Activated CD8-positive, alpha-beta T cell treated with anti-CD3 and anti-CD28 coated beads for 36 hours (primary cell): Measurements from ENCODE around the gene KRT79. TPM values are rescaled to one million over a fixed set of nuclear protein-coding genes. Genes with fewer than 3 reads are reported as not detected.
"Not testable (repeated sequence)": the region's sequence is repeated elsewhere in the genome, so short reads cannot be mapped to it uniquely, and the experiment has no call there.

Source experiments
- ATAC-seq: fragments of 200-7000 bp; cut with Tn5 transposase; one replicate; pipeline ENCODE4 v1.10.0; 2021; ENCODE audit warnings: mild to moderate bottlenecking, moderate library complexity
- CTCF ChIA-PET: fragments of 350-600 bp; sonication (Branson Sonifier 250); formaldehyde crosslinking; loops from one replicate; lab custom pipeline; 2021; ENCODE audit warnings: antibody characterized with exemption; lab: Charles Lee
- POLR2A ChIA-PET: fragments of 350-600 bp; sonication (Branson Sonifier 250); formaldehyde crosslinking; loops from one replicate; lab custom pipeline; 2021; ENCODE audit warnings: antibody characterized with exemption; lab: Charles Lee
- DNase-seq: peaks from one replicate; pipeline ENCODE4 v3.0.0-alpha.2; 2020
- H3K27ac Mint-ChIP-seq: one replicate; pipeline ENCODE4 v1.8.0; 2021; ENCODE audit warnings: mild to moderate bottlenecking, mixed read lengths
- H3K27me3 Mint-ChIP-seq: one replicate; pipeline ENCODE4 v1.8.0; 2021; ENCODE audit warnings: mixed read lengths
- H3K36me3 Mint-ChIP-seq: one replicate; pipeline ENCODE4 v1.8.0; 2021; ENCODE audit warnings: low read depth, mixed read lengths
- H3K4me1 Mint-ChIP-seq: one replicate; pipeline ENCODE4 v1.8.0; 2021; ENCODE audit warnings: low read depth, mixed read lengths
- H3K4me3 Mint-ChIP-seq: one replicate; pipeline ENCODE4 v1.8.0; 2021; ENCODE audit warnings: mild to moderate bottlenecking, moderate library complexity, mixed read lengths
- H3K9me3 Mint-ChIP-seq: one replicate; pipeline ENCODE4 v1.8.0; 2021; ENCODE audit warnings: mixed read lengths
- intact Hi-C: fragments of 100-400 bp; cut with micrococcal nuclease; formaldehyde crosslinking; loops from one replicate; pipeline ENCODE4 v1.10.0; 2022
- total RNA-seq, 2 experiments: library from RNA; stranded (reverse); gene quantifications; one replicate each; pipeline ENCODE4 v1.2.3, GENCODE V29; 2021
- TF ChIP-seq, protein P1 (sequence below): fragments of 200-600 bp; IDR thresholded peaks from one replicate; pipeline ENCODE4 v1.8.0; 2022; ENCODE audit warnings: antibody characterized with exemption, mild to moderate bottlenecking

KRT79 gene
- total RNA-seq, 2 experiments from 2014 or later = 0.87 to 1.6 TPM

DNA sequence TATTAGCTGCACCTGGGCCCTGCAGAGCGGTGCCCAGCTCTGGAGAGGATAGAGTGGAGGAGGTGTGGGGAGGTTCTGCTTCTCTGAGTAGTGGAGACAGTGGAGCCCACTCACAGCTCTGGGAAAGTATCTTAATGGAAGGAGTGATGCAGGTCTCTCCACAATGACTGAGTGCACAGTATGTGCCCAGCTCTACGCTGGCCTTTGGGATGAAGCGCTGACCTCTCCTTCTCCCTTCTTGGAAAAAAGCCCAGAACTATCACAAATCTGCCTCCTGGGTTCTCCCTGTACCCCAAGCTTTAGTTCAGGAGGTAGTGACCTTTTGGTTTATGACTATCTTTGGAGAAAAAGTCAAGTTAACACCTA lies 37.7 kb downstream of the KRT79 start:
- Mint-ChIP-seq H3K9me3 (no peaks in the 10 kb centered on the region), H3K4me1 (peaks cover 11% of the 10 kb centered on the region), H3K4me3 (no peak overlapping the region), H3K27me3 (peaks cover 4% of the 10 kb centered on the region), H3K27ac (no peak overlapping the region), H3K36me3 (no peaks in the 10 kb centered on the region)
- ChIA-PET POLR2A (no interaction called here), CTCF (interaction anchor here (0.5 to 1.4 kb wide), 3 partner anchors 58 to 83 kb away, joined by 3 to 4 read pairs (median 4); no protein-coding TSS in a partner anchor)
- ATAC-seq (no peak), DNase-seq (no peak)
- intact Hi-C loops = no loop called here
- TF ChIP-seq, protein P1, sequence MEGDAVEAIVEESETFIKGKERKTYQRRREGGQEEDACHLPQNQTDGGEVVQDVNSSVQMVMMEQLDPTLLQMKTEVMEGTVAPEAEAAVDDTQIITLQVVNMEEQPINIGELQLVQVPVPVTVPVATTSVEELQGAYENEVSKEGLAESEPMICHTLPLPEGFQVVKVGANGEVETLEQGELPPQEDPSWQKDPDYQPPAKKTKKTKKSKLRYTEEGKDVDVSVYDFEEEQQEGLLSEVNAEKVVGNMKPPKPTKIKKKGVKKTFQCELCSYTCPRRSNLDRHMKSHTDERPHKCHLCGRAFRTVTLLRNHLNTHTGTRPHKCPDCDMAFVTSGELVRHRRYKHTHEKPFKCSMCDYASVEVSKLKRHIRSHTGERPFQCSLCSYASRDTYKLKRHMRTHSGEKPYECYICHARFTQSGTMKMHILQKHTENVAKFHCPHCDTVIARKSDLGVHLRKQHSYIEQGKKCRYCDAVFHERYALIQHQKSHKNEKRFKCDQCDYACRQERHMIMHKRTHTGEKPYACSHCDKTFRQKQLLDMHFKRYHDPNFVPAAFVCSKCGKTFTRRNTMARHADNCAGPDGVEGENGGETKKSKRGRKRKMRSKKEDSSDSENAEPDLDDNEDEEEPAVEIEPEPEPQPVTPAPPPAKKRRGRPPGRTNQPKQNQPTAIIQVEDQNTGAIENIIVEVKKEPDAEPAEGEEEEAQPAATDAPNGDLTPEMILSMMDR = no peak

DNA sequence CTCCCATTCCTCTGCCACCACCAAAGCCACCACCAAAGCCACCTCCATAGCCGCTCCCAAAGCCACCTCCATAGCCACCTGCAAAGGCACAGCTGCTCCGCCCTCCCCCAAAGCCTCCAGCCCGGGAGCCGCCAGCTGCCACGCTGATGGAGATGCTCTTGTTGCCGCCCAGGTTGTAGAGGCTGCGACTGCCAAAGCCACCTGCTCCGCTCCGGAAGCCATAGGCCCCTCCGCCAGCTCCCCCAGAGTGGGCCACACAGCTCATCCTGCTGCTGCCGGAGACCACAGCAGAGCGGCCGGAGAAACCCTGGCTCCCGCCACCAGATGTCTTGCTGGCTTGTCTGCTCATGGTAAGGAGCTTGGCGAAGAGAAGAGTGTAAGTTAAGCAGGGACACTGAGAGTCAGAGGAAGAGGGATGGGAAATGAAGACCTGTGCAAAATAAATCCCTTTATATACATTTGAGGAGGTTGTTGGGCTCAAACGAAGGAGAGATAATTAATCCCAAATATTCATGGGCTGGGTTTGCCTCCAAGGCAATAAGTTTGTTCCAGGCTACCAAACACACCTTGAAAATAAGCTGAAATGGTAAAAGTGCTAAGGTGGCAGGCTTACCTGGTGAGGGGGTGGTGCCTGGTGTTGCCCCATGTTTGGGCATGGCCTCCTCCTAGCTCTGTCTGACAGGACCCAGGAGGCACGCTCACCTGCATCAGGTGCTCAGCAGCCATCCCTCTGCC lies 38.2 kb downstream of the KRT79 start, which contains the start of gene KRT3:
TSS of gene KRT3 (minus strand) at position 424 of the 735 bp plus-strand sequence. CDS start at position 349, 75 bp downstream.
- ChIA-PET CTCF (interaction anchor here (1.1 to 1.4 kb wide), 2 partner anchors 75 to 84 kb away, joined by 3 to 4 read pairs; no protein-coding TSS in a partner anchor), POLR2A (no interaction called here)
- DNase-seq (no peak), ATAC-seq (no peak)
- Mint-ChIP-seq H3K27ac (no peak within 1 kb of the TSS), H3K4me3 (no peak within 1 kb of the TSS), H3K4me1 (peaks cover 12% of the 10 kb centered on the region), H3K27me3 (peaks cover 4% of the 10 kb centered on the region), H3K36me3 (no peaks in the 10 kb centered on the region), H3K9me3 (no peaks in the 10 kb centered on the region)
- intact Hi-C loops = no loop called here
- TF ChIP-seq, protein P1 = no peak

DNA sequence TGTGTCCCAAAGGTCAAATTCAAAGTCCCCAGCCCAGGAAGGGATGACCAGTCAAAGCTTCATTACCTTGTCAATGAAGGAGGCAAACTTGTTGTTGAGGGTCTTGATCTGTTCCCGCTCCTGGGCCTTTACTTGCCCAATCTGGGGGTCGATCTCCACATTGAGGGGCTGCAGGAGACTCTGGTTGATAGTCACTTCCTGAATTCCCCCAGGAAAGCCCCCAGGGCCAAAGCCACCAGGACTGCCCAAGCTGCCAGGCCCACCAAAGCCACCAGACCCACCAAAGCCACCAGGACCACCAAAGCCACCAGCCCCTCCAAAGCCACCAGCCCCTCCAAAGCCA lies 38.8 kb downstream of the KRT79 start:
- DNase-seq, H3K36me3 Mint-ChIP-seq, H3K9me3 Mint-ChIP-seq, CTCF ChIA-PET, POLR2A ChIA-PET, H3K4me3 Mint-ChIP-seq, ATAC-seq, H3K27ac Mint-ChIP-seq, H3K27me3 Mint-ChIP-seq, intact Hi-C loops: not testable (repeated sequence)
- H3K4me1 Mint-ChIP-seq = peaks cover 14% of the 10 kb centered on the region

DNA sequence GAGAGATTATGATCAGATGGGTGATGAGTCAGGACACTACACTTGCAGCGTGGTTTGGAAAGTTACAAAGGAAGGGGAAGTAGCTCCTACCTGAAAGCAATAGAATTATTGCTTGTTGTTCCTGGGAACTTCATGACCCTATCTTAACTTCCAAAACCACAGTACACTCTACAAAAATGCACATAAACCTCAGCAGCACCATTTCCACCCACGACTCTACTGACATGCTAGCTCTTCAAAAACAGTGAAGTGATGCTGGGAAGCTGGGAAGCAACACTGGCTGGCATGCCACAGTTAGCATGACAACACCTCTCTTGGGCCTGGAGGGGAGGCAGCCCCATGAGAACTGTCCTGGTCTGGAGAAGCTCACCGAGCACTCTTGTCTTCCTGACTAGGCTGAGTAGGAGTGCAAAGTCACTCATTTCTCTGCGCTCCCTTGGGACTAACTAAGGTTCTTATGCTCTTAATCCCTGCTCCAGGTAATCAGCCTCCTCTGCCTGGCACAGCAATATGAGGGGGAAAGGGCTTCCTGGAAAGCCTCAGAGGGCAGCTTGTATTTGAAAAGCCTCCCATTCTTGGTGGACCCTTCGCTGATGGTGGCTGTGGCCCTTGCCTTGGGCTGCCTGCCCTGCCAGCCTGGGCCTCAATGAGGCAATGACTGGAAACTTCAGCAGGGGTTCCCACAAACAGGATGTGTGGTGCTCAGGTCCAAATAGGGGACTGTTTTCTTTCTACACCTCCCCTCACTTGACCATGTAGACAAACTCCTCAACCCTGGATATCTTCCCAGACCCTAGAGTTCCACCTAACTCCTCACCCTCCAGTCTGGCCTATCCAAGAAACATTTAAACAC lies 39.4 kb downstream of the KRT79 start:
- Mint-ChIP-seq H3K9me3 (no peaks in the 10 kb centered on the region), H3K4me3 (no peak overlapping the region), H3K4me1 (peaks cover 14% of the 10 kb centered on the region), H3K36me3 (no peaks in the 10 kb centered on the region), H3K27me3 (peaks cover 14% of the 10 kb centered on the region), H3K27ac (no peak overlapping the region)
- no peak for ATAC-seq
- intact Hi-C loops = no loop called here
- TF ChIP-seq, protein P1 = no peak
- DNase-seq = no peak
- ChIA-PET POLR2A (no interaction called here), CTCF (interaction anchor here (1.0 kb wide), 1 partner anchor 76 kb away, joined by 3 read pairs; no protein-coding TSS in a partner anchor)

DNA sequence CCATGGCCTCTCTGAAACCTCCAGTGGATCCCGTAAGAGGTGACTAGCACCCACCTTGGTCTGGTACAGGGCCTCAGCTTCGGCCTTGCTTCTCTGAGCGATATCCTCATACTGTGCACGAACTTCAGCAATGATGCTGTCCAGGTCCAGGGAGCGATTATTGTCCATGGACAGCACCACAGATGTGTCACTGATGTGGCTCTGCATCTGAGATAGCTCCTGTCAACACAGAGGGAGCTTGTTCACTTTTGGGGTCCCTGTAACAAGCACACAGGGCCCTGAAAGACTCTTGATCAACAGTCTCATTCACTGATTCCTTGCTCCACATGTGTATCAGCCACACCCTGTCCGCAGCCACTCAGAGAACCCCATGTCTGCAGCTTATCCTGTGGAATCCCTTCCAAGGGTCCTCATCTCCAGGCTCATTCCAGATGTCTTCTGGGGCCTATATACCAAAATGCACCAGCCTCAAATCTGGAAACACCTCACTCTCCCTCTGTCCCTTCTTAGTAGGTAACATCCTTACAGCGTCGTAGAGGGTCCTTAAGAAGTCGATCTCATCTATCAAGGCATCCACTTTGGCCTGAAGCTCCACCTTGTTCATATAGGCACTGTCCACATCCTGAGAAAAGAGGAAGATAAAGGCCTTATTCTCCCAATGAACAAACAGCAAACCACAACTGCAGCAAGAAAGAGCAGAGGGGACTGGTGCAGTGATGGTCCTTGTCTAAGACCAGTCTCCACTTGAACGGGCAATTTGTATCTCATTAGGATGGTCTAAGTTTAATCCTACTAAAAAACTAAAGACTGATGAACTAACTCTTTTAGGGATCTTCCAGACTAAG lies 41.7 kb downstream of the KRT79 start:
- Mint-ChIP-seq H3K36me3 (no peaks in the 10 kb centered on the region), H3K27me3 (peaks cover 25% of the 10 kb centered on the region), H3K9me3 (no peaks in the 10 kb centered on the region), H3K4me1 (peaks cover 19% of the 10 kb centered on the region), H3K27ac (no peak overlapping the region), H3K4me3 (no peak overlapping the region)
- DNase-seq (no peak), ATAC-seq (no peak)
- POLR2A ChIA-PET = interaction anchor here (0.6 kb wide), 1 partner anchor 52 kb away, joined by 4 read pairs; no protein-coding TSS in a partner anchor
- intact Hi-C loops = no loop called here
- TF ChIP-seq, protein P1 = no peak
- CTCF ChIA-PET = interaction anchor here (1.4 to 2.4 kb wide), 3 partner anchors 11 to 92 kb away, joined by 3 to 11 read pairs (median 4); no protein-coding TSS in a partner anchor
